ENCODE results near the gene OR7G1. TPM values are rescaled to one million over a fixed set of nuclear protein-coding genes. Genes with fewer than 3 reads are reported as not detected.

The OR7G1 gene, protein sequence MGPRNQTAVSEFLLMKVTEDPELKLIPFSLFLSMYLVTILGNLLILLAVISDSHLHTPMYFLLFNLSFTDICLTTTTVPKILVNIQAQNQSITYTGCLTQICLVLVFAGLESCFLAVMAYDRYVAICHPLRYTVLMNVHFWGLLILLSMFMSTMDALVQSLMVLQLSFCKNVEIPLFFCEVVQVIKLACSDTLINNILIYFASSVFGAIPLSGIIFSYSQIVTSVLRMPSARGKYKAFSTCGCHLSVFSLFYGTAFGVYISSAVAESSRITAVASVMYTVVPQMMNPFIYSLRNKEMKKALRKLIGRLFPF
- not detected for total RNA-seq

DNA sequence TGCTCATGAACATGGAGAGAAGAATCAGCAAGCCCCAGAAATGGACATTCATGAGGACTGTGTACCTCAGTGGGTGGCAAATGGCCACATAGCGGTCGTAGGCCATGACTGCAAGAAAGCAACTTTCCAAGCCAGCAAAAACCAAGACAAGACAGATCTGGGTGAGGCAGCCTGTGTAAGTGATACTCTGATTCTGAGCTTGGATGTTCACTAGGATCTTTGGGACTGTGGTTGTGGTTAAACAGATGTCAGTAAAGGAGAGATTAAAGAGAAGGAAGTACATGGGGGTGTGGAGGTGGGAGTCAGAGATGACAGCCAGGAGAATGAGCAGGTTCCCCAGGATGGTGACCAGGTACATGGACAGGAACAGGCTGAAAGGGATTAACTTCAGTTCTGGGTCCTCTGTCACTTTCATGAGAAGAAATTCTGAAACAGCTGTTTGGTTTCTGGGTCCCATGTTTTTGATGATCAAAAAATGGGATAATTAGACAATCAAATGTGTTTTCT lies at the start of gene OR7G1:
Gene OR7G1, minus strand, starts transcription at position 457 of the 507 bp plus-strand sequence. Its CDS starts 0 bp downstream, at position 457.
- Histone ChIP-seq H3K4me3 (no peak within 1 kb of the TSS), H3K27ac (no peak within 1 kb of the TSS), H3K9me3 (no peaks in the 10 kb centered on the region), H3K27me3 (replicated peaks; ENCODE audit: insufficient read depth) (no peaks in the 10 kb centered on the region), H3K4me1 (ENCODE audit: control insufficient read depth in 1 of 2, low read depth in 2 of 2) (no peaks in the 10 kb centered on the region), H3K36me3 (no peaks in the 10 kb centered on the region)
- TF ChIP-seq, protein P1, sequence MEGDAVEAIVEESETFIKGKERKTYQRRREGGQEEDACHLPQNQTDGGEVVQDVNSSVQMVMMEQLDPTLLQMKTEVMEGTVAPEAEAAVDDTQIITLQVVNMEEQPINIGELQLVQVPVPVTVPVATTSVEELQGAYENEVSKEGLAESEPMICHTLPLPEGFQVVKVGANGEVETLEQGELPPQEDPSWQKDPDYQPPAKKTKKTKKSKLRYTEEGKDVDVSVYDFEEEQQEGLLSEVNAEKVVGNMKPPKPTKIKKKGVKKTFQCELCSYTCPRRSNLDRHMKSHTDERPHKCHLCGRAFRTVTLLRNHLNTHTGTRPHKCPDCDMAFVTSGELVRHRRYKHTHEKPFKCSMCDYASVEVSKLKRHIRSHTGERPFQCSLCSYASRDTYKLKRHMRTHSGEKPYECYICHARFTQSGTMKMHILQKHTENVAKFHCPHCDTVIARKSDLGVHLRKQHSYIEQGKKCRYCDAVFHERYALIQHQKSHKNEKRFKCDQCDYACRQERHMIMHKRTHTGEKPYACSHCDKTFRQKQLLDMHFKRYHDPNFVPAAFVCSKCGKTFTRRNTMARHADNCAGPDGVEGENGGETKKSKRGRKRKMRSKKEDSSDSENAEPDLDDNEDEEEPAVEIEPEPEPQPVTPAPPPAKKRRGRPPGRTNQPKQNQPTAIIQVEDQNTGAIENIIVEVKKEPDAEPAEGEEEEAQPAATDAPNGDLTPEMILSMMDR (IDR thresholded peaks at IDR 0.05), result no peak
- ATAC-seq (ENCODE audit: insufficient number of reproducible peaks, low FRiP score, low read depth) (no peak), DNase-seq (ENCODE audit: low spot score) (no peak)

- Histone ChIP-seq H3K36me3 (peaks cover 42% of the 10 kb centered on the region), H3K9me3 (peaks cover 13% of the 10 kb centered on the region), H3K27ac (no peak overlapping the region), H3K4me3 (no peak overlapping the region), H3K27me3 (replicated peaks; ENCODE audit: insufficient read depth) (no peaks in the 10 kb centered on the region), H3K4me1 (ENCODE audit: control insufficient read depth in 1 of 2, low read depth in 2 of 2) (no peaks in the 10 kb centered on the region)
- no peak for DNase-seq (ENCODE audit: low spot score)
- TF ChIP-seq, protein P1 (IDR thresholded peaks at IDR 0.05), result no peak
- no peak for ATAC-seq (ENCODE audit: insufficient number of reproducible peaks, low FRiP score, low read depth)
Measured at GRCh38 chr19:9165261-9165660, 49.7 kb upstream of the OR7G1 start.

DNA sequence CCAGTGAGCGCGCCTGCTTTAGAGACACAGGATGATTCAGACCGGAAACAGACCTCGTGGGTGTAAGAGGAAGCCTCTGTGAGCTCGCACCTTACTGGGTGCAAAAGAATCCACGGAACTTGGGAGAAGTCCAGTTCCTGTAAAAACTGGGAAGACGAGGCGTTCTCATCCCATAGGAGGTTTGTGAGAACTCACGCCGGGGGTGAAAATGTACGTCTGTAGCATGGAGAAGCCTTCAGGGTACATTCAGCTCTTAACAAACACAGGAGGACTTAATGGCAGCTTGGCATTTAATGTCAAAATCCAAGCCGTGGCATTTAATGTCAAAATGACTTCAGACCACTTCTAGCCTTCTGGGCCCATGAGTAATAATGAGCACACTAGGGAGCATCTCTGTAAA lies 45.9 kb upstream of the OR7G1 start:
- H3K36me3 ChIP-seq, result peaks cover 78% of the 10 kb centered on the region
- H3K27ac ChIP-seq, result no peak overlapping the region
- peaks cover 20% of the 10 kb centered on the region for H3K9me3 ChIP-seq
- TF ChIP-seq, protein P1 (IDR thresholded peaks at IDR 0.05), result no peak
- DNase-seq (ENCODE audit: low spot score) (no peak), ATAC-seq (ENCODE audit: insufficient number of reproducible peaks, low FRiP score, low read depth) (no peak)
- no peak overlapping the region for H3K4me3 ChIP-seq
- H3K27me3 ChIP-seq (replicated peaks; ENCODE audit: insufficient read depth), result no peaks in the 10 kb centered on the region
- no peaks in the 10 kb centered on the region for H3K4me1 ChIP-seq (ENCODE audit: control insufficient read depth in 1 of 2, low read depth in 2 of 2)

- TF ChIP-seq, protein P1 (IDR thresholded peaks at IDR 0.05), result no peak
- Histone ChIP-seq H3K27ac (no peak overlapping the region), H3K27me3 (replicated peaks; ENCODE audit: insufficient read depth) (no peaks in the 10 kb centered on the region), H3K36me3 (peaks cover 86% of the 10 kb centered on the region), H3K4me1 (ENCODE audit: control insufficient read depth in 1 of 2, low read depth in 2 of 2) (no peaks in the 10 kb centered on the region), H3K4me3 (no peak overlapping the region), H3K9me3 (peaks cover 25% of the 10 kb centered on the region)
- ATAC-seq (ENCODE audit: insufficient number of reproducible peaks, low FRiP score, low read depth), result no peak
- DNase-seq (ENCODE audit: low spot score), result no peak
Measured at GRCh38 chr19:9159891-9160290, 44.3 kb upstream of the OR7G1 start.

GRCh38 chr19:9156304-9156703 lies 40.7 kb upstream of the OR7G1 start:
- H3K4me1 ChIP-seq (ENCODE audit: control insufficient read depth in 1 of 2, low read depth in 2 of 2), result no peaks in the 10 kb centered on the region
- H3K27me3 ChIP-seq (replicated peaks; ENCODE audit: insufficient read depth), result no peaks in the 10 kb centered on the region
- TF ChIP-seq, protein P1 (IDR thresholded peaks at IDR 0.05), result no peak
- peaks cover 71% of the 10 kb centered on the region for H3K36me3 ChIP-seq
- H3K27ac ChIP-seq, result no peak overlapping the region
- no peak overlapping the region for H3K4me3 ChIP-seq
- H3K9me3 ChIP-seq, result peaks cover 45% of the 10 kb centered on the region
- ATAC-seq (ENCODE audit: insufficient number of reproducible peaks, low FRiP score, low read depth), result no peak
- DNase-seq (ENCODE audit: low spot score), result no peak
